ENCODE measurements around the gene TRUB2.

DNA sequence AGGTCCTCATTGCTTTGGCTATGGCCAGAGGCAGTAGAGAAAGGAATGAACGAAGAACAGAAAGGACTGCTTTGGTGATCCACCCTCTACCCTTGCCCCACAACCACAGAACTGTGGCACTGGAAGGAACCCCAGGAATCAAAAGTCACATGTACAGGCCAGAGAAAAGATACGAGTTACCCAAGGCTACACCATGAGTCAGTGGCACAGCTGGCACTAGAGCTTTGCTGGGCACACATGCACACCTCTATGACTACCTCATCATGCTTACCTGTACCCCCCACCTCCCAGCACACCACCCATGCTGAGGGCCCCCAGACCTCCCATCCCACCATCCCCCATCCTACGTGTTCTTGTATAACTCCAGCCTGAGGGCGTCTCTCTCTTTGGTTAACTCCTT is 59.6 kb downstream of the TRUB2 start:
- no peak for TF ChIP-seq EZH2 (IDR thresholded peaks at IDR 0.05)
- TF ChIP-seq, protein P1, sequence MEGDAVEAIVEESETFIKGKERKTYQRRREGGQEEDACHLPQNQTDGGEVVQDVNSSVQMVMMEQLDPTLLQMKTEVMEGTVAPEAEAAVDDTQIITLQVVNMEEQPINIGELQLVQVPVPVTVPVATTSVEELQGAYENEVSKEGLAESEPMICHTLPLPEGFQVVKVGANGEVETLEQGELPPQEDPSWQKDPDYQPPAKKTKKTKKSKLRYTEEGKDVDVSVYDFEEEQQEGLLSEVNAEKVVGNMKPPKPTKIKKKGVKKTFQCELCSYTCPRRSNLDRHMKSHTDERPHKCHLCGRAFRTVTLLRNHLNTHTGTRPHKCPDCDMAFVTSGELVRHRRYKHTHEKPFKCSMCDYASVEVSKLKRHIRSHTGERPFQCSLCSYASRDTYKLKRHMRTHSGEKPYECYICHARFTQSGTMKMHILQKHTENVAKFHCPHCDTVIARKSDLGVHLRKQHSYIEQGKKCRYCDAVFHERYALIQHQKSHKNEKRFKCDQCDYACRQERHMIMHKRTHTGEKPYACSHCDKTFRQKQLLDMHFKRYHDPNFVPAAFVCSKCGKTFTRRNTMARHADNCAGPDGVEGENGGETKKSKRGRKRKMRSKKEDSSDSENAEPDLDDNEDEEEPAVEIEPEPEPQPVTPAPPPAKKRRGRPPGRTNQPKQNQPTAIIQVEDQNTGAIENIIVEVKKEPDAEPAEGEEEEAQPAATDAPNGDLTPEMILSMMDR (IDR thresholded peaks at IDR 0.05), result no peak
- no peak for TF ChIP-seq EZH2phosphoT487 (IDR thresholded peaks at IDR 0.05)
